Prostate gland (tissue), 2 donors: ENCODE results near the gene IL2RA.

Experiments
- POLR2A ChIP-seq: fragments of 450-650 bp; IDR thresholded peaks from one replicate; pipeline ENCODE4 v1.6.1; 2016; ENCODE audit warnings: antibody characterized with exemption, mild to moderate bottlenecking
- TF ChIP-seq, protein P1 (sequence below), 4 experiments: fragments of 200-600 bp in 2 of 4; fragments of 450-650 bp in 2 of 4; sonication (generic) in 2 of 4; IDR thresholded peaks; 1 replicate in 3 of 4; 2 replicates in 1 of 4; pipeline ENCODE4 v1.5.1; 2016 to 2019; ENCODE audit warnings: antibody characterized with exemption in 4 of 4, mild to moderate bottlenecking in 2 of 4, moderate library complexity in 2 of 4

- TF ChIP-seq, protein P1, sequence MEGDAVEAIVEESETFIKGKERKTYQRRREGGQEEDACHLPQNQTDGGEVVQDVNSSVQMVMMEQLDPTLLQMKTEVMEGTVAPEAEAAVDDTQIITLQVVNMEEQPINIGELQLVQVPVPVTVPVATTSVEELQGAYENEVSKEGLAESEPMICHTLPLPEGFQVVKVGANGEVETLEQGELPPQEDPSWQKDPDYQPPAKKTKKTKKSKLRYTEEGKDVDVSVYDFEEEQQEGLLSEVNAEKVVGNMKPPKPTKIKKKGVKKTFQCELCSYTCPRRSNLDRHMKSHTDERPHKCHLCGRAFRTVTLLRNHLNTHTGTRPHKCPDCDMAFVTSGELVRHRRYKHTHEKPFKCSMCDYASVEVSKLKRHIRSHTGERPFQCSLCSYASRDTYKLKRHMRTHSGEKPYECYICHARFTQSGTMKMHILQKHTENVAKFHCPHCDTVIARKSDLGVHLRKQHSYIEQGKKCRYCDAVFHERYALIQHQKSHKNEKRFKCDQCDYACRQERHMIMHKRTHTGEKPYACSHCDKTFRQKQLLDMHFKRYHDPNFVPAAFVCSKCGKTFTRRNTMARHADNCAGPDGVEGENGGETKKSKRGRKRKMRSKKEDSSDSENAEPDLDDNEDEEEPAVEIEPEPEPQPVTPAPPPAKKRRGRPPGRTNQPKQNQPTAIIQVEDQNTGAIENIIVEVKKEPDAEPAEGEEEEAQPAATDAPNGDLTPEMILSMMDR (IDR thresholded peaks at IDR 0.05): no peak
- TF ChIP-seq POLR2A: no peak
These were observed 13.2 kb downstream of the IL2RA start for GRCh38 chr10:6049031-6049400.
